Measurements from ENCODE around the gene TAS1R3.

The TAS1R3 gene

DNA sequence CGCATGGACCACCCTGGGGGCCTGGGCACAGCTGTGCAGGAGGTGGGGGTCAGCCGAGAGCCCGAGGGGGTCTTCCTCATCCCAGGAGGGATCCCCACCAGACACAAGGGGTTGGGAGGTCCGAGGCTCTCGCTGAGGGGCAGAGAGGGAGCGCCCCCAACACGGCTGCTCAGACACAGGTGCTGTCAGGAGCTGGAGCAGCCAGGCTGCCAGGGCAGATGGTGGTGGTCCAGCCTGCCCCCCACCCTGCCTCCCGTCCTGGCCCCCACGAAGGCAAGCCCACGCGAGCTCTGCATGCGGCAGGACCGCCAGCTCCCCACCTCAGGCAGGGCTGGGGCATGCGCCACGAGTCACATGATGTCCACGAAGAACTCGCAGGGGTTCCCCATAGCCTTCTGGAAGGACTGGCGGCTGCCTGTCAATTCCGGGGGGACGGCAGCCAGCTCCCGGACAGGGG, 4.7 kb downstream of the TAS1R3 start:
- H3K27ac ChIP-seq (replicated peaks), result no peak overlapping the region
- no peak for TF ChIP-seq SPI1 (IDR thresholded peaks at IDR 0.05; ENCODE audit: borderline replicate concordance, low read depth)
- TF ChIP-seq, protein P1, sequence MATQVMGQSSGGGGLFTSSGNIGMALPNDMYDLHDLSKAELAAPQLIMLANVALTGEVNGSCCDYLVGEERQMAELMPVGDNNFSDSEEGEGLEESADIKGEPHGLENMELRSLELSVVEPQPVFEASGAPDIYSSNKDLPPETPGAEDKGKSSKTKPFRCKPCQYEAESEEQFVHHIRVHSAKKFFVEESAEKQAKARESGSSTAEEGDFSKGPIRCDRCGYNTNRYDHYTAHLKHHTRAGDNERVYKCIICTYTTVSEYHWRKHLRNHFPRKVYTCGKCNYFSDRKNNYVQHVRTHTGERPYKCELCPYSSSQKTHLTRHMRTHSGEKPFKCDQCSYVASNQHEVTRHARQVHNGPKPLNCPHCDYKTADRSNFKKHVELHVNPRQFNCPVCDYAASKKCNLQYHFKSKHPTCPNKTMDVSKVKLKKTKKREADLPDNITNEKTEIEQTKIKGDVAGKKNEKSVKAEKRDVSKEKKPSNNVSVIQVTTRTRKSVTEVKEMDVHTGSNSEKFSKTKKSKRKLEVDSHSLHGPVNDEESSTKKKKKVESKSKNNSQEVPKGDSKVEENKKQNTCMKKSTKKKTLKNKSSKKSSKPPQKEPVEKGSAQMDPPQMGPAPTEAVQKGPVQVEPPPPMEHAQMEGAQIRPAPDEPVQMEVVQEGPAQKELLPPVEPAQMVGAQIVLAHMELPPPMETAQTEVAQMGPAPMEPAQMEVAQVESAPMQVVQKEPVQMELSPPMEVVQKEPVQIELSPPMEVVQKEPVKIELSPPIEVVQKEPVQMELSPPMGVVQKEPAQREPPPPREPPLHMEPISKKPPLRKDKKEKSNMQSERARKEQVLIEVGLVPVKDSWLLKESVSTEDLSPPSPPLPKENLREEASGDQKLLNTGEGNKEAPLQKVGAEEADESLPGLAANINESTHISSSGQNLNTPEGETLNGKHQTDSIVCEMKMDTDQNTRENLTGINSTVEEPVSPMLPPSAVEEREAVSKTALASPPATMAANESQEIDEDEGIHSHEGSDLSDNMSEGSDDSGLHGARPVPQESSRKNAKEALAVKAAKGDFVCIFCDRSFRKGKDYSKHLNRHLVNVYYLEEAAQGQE (IDR thresholded peaks at IDR 0.05; ENCODE audit: insufficient replicate concordance, low read depth), result no peak
- TF ChIP-seq GABPA (IDR thresholded peaks at IDR 0.05; ENCODE audit: low read depth), result no peak
- no peak for TF ChIP-seq POLR2AphosphoS5 (IDR thresholded peaks at IDR 0.05; ENCODE audit: low read depth)
- TF ChIP-seq, protein P2, sequence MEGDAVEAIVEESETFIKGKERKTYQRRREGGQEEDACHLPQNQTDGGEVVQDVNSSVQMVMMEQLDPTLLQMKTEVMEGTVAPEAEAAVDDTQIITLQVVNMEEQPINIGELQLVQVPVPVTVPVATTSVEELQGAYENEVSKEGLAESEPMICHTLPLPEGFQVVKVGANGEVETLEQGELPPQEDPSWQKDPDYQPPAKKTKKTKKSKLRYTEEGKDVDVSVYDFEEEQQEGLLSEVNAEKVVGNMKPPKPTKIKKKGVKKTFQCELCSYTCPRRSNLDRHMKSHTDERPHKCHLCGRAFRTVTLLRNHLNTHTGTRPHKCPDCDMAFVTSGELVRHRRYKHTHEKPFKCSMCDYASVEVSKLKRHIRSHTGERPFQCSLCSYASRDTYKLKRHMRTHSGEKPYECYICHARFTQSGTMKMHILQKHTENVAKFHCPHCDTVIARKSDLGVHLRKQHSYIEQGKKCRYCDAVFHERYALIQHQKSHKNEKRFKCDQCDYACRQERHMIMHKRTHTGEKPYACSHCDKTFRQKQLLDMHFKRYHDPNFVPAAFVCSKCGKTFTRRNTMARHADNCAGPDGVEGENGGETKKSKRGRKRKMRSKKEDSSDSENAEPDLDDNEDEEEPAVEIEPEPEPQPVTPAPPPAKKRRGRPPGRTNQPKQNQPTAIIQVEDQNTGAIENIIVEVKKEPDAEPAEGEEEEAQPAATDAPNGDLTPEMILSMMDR (IDR thresholded peaks at IDR 0.05; ENCODE audit: insufficient read depth, low read length), result no peak
- no peak overlapping the region for H3K4me3 ChIP-seq (replicated peaks; ENCODE audit: insufficient read depth, low read length)
- DNase-seq (ENCODE audit: low read depth in 1 of 2, low spot score in 1 of 2), result no peak
- no peaks in the 10 kb centered on the region for H3K27me3 ChIP-seq (ENCODE audit: insufficient read depth, poor library complexity, severe bottlenecking)

DNA sequence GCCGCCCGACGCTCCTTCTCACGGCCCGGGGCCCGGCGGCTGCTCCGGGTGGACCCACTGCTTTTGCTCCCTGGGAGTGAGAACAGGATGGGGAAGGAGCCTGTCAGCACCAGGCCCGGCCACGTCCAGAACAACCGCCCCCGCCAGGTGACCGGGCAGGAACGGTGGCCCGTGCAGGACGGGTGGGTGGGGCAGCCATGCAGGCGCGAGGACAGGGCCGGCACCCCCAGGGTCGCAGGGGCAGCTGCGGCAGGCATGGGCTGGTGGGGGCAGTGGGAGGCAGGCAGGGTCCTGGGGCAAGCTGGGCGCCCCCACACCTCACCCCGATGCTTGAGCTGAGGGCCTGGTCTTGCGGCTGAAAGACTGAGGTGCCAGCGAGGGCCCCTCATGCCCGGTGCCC, 5.4 kb downstream of the TAS1R3 start:
- no peak for DNase-seq (ENCODE audit: low read depth in 1 of 2, low spot score in 1 of 2)
- no peak overlapping the region for H3K27ac ChIP-seq (replicated peaks)
- TF ChIP-seq POLR2AphosphoS5 (IDR thresholded peaks at IDR 0.05; ENCODE audit: low read depth), result no peak
- H3K4me3 ChIP-seq (replicated peaks; ENCODE audit: insufficient read depth, low read length), result no peak overlapping the region
- no peaks in the 10 kb centered on the region for H3K27me3 ChIP-seq (ENCODE audit: insufficient read depth, poor library complexity, severe bottlenecking)

DNA sequence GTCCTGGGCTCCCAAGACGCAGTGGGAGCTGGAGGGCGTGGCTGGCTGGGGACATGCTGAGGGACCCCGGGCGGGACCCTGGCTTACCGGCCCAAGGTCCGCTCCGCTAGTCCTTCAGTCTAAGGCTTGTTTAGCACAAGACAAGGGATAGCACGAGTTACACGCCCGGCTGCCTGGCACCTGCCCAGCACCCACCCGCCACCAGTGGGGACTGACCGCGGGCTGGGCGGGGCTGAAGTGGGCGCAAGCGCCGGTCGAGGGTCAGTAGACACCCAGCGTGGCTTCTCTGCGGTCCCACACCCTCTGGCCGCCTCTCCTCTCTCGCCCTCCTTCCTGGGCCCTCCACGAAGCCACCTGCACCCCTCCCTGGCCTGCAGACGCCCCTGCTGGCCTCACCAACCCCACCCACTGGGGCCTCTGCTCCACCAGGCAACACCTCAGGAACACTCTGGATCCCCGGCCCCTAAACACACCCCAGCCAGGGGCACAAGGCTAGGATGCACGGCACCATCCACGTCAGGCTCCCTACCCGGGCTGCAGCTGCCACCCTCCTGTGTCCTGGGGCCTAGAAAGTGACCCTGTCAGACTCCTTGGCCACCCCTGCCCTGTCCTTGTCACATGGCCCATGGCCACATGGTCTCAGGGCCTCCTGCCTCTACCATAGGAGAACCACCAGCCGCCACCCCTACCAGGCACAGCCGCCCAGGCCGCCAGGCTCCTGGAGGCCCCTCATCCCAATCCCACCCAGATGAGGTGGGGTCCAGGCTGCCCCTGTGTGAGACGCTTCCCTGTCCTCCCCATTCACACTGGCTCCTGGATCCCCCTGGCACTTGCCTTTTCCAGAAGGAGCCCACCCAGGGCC, 6.1 kb downstream of the TAS1R3 start:
- Histone ChIP-seq H3K4me3 (replicated peaks; ENCODE audit: insufficient read depth, low read length) (no peak overlapping the region), H3K27ac (replicated peaks) (no peak overlapping the region), H3K27me3 (ENCODE audit: insufficient read depth, poor library complexity, severe bottlenecking) (no peaks in the 10 kb centered on the region)
- DNase-seq (ENCODE audit: low read depth in 1 of 2, low spot score in 1 of 2), result no peak
- TF ChIP-seq, protein P2 (IDR thresholded peaks at IDR 0.05; ENCODE audit: insufficient read depth, low read length), result no peak
- TF ChIP-seq GABPA (IDR thresholded peaks at IDR 0.05; ENCODE audit: low read depth) (no peak), POLR2AphosphoS5 (IDR thresholded peaks at IDR 0.05; ENCODE audit: low read depth) (no peak)

DNA sequence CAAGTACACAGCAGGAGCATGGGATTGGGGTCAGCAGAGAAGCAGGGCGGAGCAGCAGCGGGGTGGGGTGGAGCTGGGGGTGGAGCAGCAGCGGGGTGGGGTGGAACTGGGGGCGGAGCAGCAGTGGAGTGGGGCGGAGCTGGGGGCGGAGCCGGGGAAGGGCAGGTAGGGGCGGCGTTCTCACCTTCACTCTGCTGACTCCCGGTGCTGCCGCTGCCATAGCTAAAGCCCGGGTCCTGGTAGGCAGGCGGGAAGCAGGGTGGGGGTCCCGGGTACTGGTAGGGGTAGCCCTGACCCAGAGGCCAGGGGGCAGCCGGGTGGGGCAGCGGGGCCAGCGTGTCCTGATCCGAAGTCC, 6.7 kb downstream of the TAS1R3 start:
- DNase-seq (ENCODE audit: low read depth in 1 of 2, low spot score in 1 of 2), result no peak
- Histone ChIP-seq H3K27ac (replicated peaks) (no peak overlapping the region), H3K27me3 (ENCODE audit: insufficient read depth, poor library complexity, severe bottlenecking) (no peaks in the 10 kb centered on the region), H3K4me3 (replicated peaks; ENCODE audit: insufficient read depth, low read length) (no peak overlapping the region)
- no peak for TF ChIP-seq GABPA (IDR thresholded peaks at IDR 0.05; ENCODE audit: low read depth)
- no peak for TF ChIP-seq SPI1 (IDR thresholded peaks at IDR 0.05; ENCODE audit: borderline replicate concordance, low read depth)
- TF ChIP-seq, protein P1 (IDR thresholded peaks at IDR 0.05; ENCODE audit: insufficient replicate concordance, low read depth), result no peak
- TF ChIP-seq, protein P2 (IDR thresholded peaks at IDR 0.05; ENCODE audit: insufficient read depth, low read length), result no peak
- no peak for TF ChIP-seq POLR2AphosphoS5 (IDR thresholded peaks at IDR 0.05; ENCODE audit: low read depth)

Data from HL-60 (cell line).